ENCODE data around the gene MID1.

Gene MID1

DNA sequence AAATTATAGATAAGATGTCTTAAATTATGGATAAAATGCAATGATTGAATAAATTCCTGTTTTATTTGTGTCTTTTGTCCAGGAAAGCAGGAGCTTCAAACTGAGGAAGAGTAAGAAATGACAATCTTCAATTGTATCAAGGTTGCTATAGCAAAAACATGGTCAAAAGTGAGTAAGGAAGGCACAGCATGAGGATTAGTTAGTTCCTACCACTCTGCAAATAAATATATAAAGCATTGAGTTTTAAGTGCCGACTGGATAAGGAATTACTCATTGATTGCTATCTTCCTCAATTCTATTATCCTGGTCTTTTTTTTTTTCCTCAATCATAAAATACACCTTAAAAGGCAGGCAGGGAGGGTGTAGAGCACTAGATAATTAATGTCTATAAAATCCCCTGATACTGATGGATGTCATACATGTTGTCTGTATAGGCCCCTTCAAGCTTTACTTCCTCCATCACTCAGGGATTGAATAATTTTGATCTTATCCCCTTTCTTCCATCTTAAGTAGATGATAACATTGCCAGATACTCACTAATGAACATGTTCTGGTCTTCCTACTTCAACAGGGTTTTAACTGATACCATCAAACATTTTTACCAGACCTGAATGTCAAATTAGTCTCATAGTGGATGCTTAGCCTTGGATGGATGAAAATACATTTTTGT, 86.6 kb downstream of the MID1 start:
- no peak for DNase-seq (ENCODE audit: low read depth in 2 of 2)

DNA sequence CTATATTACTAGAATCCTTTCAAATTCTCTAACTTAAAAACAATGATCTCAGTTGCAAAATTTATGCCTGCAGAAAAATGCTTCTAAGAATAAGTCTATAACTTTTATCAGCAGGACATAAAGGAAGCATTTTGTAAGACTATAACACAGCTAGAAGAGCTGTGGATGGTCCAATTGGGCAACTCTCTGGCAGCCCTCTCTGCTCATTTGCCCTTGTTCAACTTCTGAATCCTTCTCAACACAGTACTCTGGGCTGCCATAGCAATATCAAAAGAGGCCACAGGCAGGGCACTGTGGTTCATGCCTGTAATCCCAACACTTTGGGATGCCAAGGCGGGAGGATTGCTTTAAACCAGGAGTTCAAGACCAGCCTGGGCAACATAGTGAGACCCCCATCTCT, 88.5 kb downstream of the MID1 start:
- no peak for DNase-seq (ENCODE audit: low read depth in 2 of 2)

DNA sequence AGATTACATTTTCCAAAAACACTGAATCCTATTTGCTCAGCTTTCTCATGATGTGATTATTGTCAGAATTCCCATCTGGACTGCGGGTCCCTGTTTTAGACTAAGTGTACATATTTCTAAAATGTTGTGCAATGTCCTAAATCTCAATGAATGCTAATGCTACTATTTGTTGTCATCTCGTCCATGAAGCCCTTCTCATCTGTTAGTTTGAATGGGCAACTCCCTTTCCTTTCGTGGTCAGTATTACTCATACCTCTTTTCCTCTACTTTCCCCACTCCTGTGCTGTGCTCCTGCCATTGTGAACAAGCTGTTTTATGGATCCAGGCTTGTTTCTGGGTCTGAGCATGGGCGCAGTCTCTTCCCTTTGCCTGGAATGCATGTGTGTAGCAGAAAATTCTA, 91.0 kb downstream of the MID1 start:
- DNase-seq (ENCODE audit: low read depth in 2 of 2) = no peak

DNA sequence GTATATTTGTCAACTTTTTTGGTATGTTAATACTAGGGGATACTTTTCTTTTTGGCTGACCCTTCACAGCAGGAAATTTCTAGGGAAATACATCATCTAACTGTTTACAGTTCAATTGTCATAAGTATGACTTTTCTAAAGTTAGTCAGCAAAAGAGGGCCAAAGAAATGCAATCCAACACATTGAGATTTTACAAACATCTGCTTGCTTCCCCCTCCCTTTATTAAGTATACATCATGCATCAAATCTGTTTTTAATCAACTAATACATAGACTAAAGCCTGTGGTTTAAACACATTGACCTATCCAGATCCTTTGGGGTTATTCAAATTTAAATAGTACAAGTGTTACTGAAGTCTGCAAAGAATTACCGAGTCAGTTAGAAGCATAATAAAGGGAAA, 93.9 kb downstream of the MID1 start:
- DNase-seq (ENCODE audit: low read depth in 2 of 2) = no peak

DNA sequence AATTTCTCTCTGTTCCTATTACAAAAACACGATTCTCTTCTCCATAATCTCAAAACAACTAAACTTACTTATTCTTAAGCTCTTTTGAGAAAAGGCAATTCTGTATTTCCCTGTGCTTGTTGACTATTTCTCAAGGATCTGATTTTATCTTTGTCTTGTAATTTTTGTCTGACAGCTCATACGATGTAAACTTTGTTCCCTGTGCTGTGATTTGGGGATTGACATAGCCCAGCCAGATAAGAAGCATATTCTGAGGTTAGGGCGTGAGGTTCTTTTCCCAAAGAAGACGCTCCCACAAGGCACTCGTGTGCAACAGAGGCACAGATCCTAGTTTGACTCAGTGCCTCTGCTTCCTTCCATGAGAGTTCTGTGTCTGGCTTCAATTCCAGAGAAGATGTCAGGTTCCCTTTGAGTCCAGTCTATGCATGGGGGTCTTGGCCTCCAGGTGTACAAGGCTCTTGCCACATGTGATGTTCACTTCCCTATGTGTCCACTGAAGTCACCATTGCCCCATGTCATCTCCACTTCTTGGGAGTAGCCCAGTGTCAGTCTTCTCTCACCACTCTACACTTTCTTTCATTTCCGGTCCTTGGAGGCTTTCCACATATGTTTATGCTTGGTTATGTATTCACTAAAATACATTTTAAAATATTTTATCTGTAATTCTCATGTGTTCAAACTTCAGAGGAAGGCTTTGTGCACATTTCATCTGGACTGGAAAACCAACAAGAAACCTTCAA, 94.8 kb downstream of the MID1 start:
- DNase-seq (ENCODE audit: low read depth in 2 of 2) = no peak

DNA sequence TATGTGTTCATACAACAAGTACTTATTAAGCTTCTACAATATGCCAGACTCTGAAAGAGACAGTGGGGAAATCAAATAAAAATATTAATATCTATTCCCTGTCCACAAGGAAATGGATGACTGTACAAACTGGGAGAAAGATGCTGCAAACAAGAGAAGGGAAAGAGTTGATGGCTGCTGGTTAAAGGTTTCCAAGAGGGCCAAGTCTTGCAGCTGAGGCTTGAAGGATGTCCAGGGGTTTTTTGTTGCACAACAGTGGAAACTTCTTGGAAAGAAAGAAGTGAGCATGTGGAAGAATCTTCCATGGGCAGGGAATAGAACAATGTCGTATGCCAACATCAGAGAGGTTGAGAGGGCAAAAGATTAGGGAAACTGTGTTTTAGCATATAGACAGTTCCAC, 95.8 kb downstream of the MID1 start:
- DNase-seq (ENCODE audit: low read depth in 2 of 2) = no peak

DNA sequence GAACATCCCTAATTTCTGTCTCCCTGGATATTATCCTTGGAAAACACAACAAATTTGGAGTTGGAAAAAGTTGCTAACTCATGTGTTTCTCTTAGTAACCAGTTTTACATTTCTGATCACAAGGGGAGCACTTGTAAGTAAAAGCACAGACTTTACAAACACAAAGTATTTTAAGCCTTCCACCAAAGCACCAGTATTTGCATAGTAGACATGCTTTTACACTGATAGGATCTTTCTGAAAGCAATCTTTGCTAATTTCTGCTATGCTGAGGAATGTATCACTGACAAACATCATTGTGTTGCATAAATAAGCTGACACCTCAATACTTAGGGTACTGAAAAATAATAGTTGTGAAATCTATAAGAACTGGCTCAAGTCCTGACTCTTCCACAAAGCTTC, 100.6 kb downstream of the MID1 start:
- DNase-seq (ENCODE audit: low read depth in 2 of 2) = no peak

DNA sequence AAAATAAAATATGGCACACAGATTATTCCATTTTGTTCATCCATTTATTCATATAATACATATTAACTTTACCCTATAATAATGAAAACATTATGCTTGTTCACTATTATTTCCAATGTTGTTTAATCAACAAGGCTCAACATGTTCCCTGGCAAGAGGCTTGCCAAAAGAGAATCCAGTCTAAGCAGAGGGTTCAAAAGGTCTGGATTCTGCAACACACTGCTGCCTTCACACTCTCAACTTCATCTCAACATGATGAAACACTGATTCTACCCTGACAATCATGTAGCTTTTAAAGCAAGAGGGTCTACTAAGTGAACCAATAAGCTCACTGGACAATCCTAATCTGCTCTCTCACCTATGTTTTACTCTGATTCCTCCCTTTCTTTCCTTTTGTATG, 101.1 kb downstream of the MID1 start:
- DNase-seq (ENCODE audit: low read depth in 2 of 2) = no peak

DNA sequence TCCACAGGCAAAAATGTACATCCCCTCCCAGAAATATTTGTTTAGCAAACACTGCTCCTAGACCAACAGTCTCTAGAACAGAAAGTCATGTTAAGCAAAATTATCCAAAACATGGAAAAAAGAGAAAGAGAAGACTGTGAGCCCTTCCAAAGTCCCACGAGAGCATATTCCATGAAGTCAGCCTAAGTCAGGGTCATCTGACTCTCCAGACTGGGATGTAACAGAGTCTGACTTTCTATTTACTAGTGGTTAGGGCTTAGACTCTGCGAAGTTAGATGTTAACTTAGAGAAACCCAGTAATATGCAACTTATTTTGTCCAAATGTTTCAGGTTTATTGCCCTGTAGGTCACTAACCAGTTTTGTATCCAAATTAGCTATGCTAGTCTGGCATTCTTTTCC, 102.3 kb downstream of the MID1 start:
- DNase-seq (ENCODE audit: low read depth in 2 of 2) = no peak

DNA sequence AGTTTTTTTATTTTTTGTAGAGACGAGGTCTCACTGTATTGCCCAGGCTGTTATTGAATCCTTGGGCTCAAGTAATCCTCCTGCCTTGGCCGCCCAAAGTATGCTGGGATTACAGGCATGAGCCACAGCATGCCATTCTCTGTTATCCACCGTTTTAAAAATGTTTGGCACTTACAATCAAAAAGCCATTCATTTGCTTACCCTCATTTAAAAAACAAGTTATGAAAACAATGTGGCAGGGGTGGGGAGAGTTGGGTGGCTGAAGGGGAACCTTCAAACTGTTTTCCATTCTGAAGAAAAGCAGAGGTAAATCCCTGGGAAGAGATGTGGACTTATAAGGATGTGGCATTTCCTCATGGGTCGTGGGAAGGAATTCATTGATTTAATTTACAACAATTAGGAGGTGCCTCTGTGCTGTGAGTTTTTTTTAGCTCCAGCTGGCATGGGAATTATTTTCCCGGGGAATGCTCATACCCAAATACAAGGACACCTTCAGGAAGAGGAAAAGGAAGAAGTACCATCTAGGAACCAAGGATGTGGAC, 103.5 kb downstream of the MID1 start:
- DNase-seq (ENCODE audit: low read depth in 2 of 2) = no peak

DNA sequence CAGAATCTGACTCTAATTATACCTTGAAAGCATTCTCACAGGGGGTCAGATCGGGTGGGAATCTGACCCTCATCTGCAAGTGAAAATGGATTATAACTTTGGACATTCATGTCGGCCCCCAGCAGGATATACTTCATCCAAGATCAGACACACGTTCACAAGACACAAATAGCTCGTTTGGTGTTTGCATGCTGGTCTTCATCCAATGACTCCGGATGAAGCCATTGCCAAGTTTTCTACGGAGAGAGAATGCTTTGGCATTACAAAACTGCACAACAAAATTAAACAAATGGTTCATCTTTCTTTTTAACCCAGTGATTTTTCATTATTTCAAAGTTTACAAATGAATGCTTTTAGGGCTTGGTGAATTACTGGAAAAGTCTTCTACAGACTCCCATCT, 105.5 kb downstream of the MID1 start:
- DNase-seq (ENCODE audit: low read depth in 2 of 2) = no peak

DNA sequence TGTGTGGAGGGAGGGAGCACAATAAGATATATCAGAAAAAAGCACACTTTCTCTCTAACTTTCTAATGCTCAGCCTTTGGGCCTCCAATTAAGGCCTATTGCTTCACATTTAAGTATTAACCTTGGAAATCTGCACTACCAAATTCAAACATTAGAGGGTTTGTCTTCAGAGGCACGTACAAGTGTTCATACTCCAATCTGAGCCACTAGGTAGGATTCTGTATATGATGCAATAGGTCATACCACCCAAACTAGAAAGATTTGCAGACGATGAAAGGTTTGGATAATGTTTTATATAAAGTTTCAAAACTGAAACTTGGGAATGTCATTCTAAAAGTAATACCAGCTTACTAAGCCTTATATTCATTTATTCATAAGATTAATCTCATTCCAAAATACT, 106.4 kb downstream of the MID1 start:
- DNase-seq (ENCODE audit: low read depth in 2 of 2) = no peak

DNA sequence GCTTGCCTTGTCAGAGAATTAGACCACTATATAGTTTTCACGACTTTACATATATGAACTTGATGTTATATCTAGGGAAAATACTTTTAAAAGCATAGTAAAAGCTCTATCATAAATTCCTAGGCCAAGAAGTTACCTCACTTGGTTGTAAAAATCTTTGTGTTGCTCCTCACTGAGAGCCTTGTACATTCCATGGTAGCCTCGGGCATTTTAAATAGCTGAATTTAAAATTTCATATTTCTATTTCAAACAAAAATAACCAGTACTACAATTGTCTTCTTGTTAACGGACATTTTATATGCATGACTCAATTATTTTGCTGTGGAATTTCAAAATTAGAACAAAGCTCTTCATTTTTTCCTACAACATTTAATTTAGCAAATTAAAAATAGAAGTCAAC, 107.6 kb downstream of the MID1 start:
- DNase-seq (ENCODE audit: low read depth in 2 of 2) = no peak

DNA sequence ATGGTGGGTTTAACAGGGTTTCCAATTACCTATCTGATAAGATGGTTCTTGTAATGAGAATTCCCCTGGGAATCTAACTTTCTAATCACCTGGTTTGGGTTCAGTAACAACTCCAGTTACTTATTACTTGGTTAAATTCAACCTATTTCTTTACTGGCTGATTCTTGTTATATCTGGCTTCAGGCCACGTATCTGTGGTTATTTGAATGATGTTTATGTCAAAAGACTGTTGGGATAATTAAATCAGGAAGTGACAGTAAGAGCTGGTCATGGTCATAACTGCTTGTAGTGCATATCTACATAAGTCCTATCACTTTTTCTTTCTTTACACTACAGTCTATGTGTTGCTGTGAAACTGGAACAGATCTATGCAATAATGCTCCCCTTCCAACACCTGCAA, 108.1 kb downstream of the MID1 start:
- no peak for DNase-seq (ENCODE audit: low read depth in 2 of 2)

DNA sequence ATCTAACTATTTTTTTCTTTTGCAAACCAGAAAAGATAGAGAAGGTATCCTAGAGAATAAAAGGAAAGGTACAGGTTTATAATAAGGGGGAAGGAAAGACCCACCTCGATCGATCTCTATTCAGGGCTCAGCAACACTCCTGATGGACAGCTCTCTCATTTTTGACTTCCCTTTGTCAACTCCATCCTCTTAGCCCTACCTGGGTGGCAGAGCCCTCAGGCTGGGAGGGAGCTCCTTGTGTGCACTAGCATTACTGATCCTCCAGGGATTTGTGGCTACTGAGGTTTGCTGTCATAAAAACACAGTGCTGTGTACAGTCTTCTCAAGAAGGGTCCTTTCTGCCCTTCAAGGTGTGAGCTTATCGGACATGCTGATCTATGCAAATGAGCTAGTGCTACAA, 111.0 kb downstream of the MID1 start:
- no peak for DNase-seq (ENCODE audit: low read depth in 2 of 2)

DNA sequence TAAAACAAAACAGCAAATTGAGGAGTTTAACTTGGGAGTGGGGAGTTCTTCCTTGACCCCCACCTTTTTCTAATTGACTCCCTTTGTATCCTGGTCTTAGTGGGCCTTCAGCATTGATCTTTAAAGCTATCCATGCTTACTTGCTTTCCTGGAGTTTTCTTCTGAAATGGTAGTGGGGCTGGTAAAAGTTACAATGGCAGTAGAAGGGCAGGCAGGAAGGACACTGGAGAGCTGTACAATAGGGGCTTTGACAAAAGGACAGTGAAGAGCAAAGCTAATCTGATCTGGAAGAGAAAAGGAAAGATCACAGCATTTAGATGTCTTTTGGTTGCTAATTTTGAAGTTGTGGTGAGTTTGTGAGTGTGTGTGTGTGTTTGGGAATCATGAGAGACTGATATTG, 111.5 kb downstream of the MID1 start:
- DNase-seq (ENCODE audit: low read depth in 2 of 2) = no peak

DNA sequence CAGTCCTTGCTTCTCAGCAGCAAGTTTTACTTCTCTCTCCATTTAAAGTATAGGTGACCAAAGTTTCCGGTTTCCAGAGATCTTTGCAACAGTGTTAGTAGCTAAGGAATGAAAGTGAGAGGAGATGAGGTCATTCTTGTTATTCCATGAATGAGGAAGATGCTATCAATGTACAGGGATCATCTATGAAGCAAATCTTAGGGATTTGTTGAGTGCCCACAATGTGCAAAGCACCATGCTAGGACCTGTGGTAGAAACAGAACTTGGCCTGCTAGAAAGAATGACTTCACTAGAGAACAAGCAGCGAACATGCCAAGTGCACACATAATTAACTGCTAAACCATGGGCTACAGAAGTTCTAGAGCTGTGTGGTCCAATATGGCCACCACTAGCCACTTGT, 112.5 kb downstream of the MID1 start:
- DNase-seq (ENCODE audit: low read depth in 2 of 2) = no peak

DNA sequence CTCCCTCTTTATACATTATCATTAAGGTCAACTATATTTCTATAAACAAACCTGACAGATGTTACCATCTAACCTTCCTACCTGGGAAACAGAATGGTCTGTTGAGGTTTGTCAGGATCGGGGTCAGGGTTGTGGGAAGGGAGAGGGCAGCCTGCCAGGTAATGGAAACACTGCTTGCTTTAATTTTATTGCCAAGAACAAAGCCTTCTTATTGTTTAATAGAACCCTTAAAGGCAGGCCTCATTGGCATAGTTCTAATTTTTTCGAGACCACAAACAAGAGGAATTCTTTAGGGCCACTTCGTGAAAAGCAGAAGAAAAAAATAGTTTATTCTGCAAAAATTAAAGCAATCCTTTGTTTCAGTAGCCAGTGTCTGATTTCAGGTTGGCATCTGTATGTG, 113.2 kb downstream of the MID1 start:
- DNase-seq (ENCODE audit: low read depth in 2 of 2) = no peak

DNA sequence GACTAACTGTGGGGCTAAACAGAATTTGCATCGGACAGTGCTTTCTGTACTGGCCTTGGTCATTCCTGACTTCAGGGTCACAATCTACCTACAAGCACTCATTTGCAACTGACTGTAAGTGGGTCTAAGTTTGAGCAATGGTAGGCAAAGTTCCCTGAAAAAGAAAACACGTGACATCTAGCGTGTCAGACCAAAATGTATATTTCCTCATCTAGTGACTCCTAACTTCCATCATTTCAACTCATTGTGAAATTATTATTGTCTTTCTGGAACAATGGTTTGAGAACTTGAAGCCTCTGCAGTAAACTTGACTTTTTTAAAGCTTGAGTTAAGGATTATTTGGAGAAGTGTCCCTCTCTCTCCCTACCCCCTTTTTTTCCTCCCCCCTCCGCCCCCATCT, 113.6 kb downstream of the MID1 start:
- no peak for DNase-seq (ENCODE audit: low read depth in 2 of 2)

DNA sequence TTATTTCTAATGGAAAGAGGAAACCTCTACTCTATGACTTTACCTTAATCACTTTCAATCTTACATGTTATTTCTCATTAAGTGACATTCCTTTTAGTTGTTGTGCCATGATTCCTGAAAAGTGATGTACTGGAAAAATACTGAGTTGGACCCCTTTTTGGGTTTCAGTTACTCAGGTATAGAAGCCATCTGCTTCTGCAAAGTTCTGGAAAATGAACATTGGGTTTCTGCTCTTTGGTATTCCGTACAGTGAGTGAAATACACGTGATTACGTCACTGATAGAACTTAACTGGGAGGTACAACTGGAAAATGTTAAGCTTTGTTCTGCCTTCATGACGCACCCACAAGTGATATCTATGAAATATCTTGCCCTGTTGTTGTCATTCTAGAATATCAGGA, 114.7 kb downstream of the MID1 start:
- no peak for DNase-seq (ENCODE audit: low read depth in 2 of 2)

DNA sequence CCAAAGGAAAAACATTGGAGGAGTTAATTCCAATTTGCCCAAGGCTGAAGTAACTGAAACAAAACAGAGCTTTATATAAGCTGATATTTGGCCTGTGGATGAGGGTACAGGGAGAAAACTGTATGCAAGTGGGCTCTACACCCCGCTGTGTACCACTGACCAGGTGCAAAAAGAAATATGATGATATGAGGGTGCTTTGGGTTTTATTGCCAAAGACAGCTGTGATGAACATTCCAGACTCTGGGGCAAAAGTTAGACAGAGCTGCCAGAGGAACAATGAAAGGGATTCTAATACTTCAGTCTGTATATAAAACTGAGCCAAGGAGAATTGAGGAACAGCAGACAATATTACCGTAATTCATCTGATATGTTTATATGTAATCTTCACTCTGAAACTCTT, 117.4 kb downstream of the MID1 start:
- no peak for DNase-seq (ENCODE audit: low read depth in 2 of 2)

DNA sequence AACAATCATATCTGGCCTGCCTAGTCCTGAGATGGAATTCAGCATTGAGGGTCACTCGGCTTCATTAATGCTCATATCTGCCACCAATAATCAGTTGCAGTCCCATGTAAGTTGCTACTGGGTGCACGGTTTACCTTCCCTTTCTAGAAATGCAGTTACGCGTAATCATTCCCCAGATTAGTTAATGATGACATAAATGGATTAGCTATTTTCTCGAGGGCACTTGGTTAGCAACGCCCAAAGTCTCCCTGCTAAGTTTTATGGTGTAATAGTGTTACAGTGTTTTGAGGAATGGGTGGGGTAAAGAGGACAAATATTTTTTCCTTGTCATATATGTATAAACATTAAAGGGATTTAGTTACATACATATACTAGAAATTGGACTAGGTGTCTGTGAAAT, 118.8 kb downstream of the MID1 start:
- DNase-seq (ENCODE audit: low read depth in 2 of 2) = no peak

DNA sequence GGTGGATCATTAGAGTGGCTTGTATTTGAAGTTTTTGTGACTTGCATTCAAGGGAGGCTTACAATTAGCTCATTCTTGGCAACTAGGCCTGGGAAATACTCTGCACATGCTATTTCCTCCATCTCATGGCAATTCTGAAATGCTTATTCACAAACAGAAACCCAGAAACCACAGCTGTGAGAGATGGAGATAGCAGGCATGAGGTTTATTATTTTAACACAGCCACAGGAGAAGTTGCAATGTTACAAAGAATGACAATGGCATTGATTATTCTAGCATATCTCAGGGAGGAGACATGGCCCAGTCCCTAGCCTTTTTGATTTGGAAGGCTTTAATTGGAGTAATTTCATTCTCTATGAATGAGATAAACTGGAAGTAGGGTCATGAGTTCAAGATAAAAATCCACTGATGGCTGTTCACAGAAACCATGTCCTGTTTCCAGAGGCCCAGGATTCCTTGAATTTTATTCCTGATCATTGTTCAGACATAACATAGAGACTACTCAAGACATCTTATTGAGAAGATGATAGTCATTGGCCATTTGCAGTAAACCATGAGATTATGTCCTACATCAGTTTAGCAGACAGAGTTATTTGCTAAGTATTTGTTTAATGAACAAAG, 123.9 kb downstream of the MID1 start:
- DNase-seq (ENCODE audit: low read depth in 2 of 2) = no peak
